Daoy (cell line): ENCODE results near the gene ANKRD28. TPM values are rescaled to one million over a fixed set of nuclear protein-coding genes. Genes with fewer than 3 reads are reported as not detected.

Experiments
- DNase-seq: peaks from one replicate; pipeline ENCODE4 v3.0.0-alpha.2; 2015; ENCODE audit warnings: low read depth
- total RNA-seq: library from RNA; depleted of rRNA; stranded (reverse); fragments of >200 nt; shearing (Covaris generic); gene quantifications from 2 replicates; pipeline ENCODE4 v1.2.3, GENCODE V29; 2014

Gene ANKRD28
- total RNA-seq, 1 experiment from 2014 or later = 31.4 TPM

- no peak for DNase-seq
Measured at GRCh38 chr3:15723624-15723884, 74.2 kb downstream of the ANKRD28 start.

GRCh38 chr3:15722877-15723623 lies 74.7 kb downstream of the ANKRD28 start:
- no peak for DNase-seq

- no peak for DNase-seq
Measured at GRCh38 chr3:15716178-15716577, 81.6 kb downstream of the ANKRD28 start.

GRCh38 chr3:15714448-15714847 lies 83.3 kb downstream of the ANKRD28 start:
- DNase-seq = no peak

- DNase-seq = no peak
Measured at GRCh38 chr3:15713364-15713763, 84.4 kb downstream of the ANKRD28 start.

- no peak for DNase-seq
Measured at GRCh38 chr3:15711281-15711680, 86.5 kb downstream of the ANKRD28 start.

- DNase-seq = no peak
Measured at GRCh38 chr3:15708882-15709677, 88.7 kb downstream of the ANKRD28 start.

- no peak for DNase-seq
Measured at GRCh38 chr3:15707779-15708178, 90.0 kb downstream of the ANKRD28 start.

GRCh38 chr3:15703346-15703745 lies 94.4 kb downstream of the ANKRD28 start:
- DNase-seq = no peak

- no peak for DNase-seq
Measured at GRCh38 chr3:15694628-15695027, 103.2 kb downstream of the ANKRD28 start.

GRCh38 chr3:15693355-15693754 lies 104.4 kb downstream of the ANKRD28 start:
- DNase-seq = no peak

- DNase-seq = no peak
Measured at GRCh38 chr3:15690748-15691147, 107.0 kb downstream of the ANKRD28 start.

GRCh38 chr3:15690230-15690629 lies 107.5 kb downstream of the ANKRD28 start:
- no peak for DNase-seq

- DNase-seq = no peak
Measured at GRCh38 chr3:15685927-15686326, 111.9 kb downstream of the ANKRD28 start.

- no peak for DNase-seq
Measured at GRCh38 chr3:15683253-15683652, 114.5 kb downstream of the ANKRD28 start.

- no peak for DNase-seq
Measured at GRCh38 chr3:15682561-15683185, 115.1 kb downstream of the ANKRD28 start.

GRCh38 chr3:15681668-15682067 lies 116.1 kb downstream of the ANKRD28 start:
- DNase-seq = no peak

- DNase-seq = no peak
Measured at GRCh38 chr3:15679306-15679705, 118.5 kb downstream of the ANKRD28 start.

- DNase-seq = no peak
Measured at GRCh38 chr3:15676259-15676658, 121.5 kb downstream of the ANKRD28 start.

GRCh38 chr3:15673536-15673935 lies 124.2 kb downstream of the ANKRD28 start:
- DNase-seq = no peak

GRCh38 chr3:15667484-15667883 lies 130.3 kb downstream of the ANKRD28 start:
- no peak for DNase-seq

- DNase-seq = no peak
Measured at GRCh38 chr3:15666277-15666676, 131.5 kb downstream of the ANKRD28 start.
